HG02981 (cell line): ENCODE data around the gene SMNDC1.
A peak's percentile ranks its signal among the peaks of the same experiment; 100 is the strongest.

ENCODE experiments used
- ATAC-seq: cut with Tn5 transposase; IDR thresholded peaks from one replicate; pipeline ENCODE4 v1.9.1; 2021; ENCODE audit warnings: mild to moderate bottlenecking, moderate library complexity; ENCODE audit not compliant: unreplicated experiment

The SMNDC1 gene

DNA sequence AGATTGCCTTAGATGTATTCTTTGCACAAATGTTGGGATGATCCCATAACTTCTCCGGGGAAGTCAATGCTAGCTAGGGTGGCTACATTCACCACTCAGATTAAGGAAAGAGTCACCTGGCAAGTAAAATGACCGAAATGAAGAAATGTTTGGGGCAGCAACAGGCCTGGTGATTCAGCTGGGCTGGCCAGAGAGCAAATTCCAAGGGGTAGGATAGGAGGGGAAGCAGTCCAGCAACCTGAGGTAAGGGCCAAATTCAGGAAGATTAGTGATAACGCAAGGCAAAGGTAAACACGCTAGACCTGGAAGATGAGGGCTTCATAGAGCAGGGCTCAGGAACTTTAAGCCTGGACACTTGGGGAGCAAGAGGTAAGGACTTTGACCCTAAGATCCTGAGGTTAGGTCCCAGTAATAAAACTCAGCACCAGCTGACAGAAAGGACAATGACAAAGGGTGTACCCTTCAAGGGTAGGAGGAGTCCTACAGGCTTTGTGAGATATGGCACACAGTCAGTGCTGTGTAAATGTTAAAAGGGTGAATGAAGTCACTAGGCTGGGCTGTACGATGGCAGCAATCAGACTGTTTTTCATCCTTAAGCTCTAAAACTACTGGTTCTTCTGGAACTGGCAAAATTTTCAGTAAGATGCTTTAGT lies 22.7 kb upstream of the SMNDC1 start:
- no peak for ATAC-seq

DNA sequence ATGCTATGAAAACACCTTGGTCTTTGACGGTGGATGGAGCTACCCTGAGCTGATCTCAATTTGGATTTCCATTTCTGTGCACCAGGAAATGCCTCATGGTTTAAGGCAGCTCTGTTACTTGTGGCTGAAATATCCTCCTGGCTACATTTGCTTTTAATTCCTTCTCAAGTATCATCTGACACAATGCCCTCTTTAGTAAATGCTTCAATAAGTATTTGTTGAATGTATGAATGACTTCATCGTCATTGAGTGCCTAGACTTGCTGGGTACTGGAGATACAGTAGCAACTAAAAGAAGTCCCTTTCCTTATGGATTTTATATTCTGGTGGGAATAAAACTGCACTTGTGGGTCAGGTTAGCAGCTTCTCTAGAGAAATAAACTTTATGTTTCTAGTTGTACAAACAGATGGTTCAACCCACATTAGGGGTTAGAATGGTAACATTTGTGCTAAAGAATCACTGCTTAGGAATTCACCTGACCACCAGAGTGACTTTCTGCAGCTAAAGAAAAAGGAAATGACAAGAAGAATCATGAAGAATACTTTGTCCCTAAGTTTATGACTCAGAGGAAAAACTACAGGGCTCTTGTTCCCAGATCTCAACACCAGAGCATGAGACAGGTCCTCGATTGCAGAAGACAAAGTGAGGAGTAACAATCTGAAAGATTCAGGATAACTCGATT lies 21.8 kb upstream of the SMNDC1 start:
- ATAC-seq = no peak

DNA sequence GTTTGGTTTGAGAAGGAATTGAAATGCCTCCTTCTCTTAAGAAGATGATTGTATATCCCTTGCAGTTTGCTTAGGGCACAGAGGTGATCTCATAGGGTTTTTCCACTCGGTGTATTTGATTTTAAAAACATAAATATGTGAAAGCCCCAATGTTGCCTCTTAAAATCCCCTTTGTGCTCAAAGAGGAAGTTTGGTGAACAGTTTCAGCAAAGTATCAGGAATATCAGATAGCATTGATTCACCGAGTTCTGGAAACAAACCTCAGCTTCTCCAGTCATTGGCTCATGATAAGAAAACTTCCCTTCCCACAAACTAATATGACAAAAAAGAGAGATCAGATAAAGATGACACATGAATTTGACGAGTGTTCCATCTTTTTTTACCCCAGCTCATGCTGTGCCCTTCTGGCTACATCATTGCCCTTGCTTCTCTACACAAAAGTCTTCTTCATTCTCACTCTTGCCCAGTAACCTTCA lies 20.1 kb upstream of the SMNDC1 start:
- ATAC-seq = peak; percentile 43

DNA sequence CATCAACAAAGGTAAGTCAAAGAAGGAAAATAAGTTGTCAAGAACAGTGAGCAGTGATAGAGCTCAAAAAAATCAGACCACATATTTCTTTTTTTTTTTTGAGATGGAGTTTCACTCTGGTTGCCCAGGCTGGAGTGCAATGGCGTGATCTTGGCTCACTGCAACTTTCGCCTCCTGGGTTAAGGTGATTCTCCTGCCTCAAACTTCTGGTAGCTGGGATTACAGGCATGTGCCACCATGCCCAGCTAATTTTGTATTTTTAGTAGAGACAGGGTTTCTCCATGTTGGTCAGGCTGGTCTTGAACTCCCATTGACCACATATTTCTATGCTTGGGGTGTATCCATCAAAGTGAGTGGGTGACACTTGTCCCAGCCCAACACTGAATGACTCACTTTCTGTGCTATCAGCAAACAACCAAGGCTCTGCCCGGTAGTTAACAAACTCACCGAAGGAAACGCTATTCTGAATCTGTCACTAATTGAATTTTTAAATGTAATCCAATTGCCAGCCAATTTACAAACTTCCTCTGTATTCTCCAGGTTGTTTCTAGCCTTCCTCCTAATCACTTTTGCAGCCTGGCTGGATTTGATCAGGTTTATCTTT lies 19.6 kb upstream of the SMNDC1 start:
- peak; percentile 60 for ATAC-seq

DNA sequence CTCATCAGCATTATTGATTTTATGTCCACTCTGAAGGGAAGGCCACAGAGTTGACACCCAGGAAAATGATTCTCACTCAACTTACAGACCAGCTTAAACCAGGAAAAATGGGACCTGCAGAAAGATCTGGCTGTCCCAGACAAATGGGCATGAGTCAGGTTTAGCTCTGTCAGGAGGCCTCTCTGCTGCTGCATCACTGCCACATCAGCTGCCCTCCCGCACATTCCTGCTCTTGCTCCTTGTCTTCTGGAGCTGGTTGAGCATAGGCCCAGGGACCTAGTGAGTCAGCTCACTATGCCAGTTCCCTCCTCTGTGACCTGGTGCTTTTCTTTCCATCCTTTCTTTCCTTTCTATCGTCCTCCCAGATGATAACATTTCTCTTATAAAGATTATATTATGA lies 18.8 kb upstream of the SMNDC1 start:
- no peak for ATAC-seq

DNA sequence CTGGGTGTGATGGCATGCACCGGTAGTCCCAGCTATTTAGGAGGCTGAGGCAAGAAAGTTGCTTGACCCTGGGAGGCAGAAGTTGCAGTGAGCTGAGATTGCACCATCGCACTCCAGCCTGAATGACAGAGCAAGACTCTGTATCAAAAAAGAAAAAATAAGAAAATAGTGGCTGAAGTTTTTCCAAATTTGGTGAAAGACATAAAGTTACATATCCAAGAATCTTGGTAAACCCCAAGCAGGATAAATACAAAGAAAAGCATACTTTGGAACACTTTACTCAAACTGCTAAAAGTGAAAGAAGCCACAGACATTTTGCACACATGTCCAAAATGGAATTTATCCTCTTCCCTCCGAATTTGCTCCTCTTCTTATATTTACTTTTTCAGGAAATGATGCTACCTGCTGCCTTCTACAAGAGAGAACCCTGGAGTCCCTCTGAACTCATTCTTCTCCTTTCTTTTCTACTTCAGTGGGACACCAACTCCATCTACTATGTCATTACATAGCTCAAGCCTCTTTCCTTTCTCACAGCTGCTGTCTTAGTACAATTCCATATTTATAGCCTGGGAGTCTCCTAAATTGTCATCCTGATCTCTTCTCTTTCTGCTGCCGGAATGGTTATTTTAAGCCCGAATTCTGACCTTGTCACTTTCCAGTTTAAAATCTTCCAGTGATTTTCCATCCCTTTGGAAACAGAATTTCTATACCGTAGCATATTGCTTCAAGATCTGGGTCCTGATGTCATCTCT lies 17.3 kb upstream of the SMNDC1 start:
- ATAC-seq = no peak

DNA sequence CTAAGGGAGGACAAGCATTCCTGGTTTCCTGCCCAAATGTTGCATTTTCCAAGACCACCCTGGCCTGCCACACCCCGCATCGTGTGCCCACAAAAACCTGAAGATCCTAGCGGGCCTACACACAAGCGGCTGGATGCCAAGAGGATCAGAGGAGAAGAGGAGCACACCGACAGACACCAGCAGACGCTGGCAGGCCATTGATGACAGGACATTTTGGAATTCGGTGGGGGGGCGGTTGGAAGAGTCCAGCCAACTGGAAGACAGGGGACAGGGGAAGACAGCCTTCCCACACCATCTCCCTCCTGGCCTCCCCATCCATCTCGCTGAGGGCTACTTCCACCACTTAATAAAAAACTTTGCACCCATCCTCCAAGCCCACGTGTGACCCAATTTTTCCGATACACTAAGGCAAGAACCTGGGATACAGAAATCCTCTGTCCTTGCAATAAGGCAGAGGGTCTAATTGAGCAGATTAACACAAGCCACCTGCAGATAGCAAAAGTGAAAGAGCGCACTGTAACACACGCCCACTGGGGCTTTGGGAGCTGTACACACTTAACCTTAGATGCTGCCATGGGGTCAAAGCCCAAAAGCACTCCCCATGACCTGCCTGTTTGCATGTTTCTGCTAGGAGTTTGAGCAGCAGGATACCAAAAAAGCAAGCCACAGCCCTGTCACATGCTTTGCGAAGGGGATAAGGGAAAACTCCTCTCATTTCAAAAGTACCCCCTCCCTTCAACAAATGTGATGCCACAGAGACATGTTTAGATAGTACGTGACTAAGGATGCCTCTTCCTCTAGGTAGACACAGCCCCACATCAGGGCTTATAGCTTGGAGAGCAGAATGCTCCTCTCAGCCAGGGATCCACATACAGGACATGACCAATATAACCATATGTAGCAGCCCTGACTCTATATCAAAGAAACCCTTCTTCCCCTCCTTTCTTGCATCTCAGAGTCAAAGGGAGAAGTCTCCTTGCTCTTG lies 13.4 kb upstream of the SMNDC1 start:
- no peak for ATAC-seq

DNA sequence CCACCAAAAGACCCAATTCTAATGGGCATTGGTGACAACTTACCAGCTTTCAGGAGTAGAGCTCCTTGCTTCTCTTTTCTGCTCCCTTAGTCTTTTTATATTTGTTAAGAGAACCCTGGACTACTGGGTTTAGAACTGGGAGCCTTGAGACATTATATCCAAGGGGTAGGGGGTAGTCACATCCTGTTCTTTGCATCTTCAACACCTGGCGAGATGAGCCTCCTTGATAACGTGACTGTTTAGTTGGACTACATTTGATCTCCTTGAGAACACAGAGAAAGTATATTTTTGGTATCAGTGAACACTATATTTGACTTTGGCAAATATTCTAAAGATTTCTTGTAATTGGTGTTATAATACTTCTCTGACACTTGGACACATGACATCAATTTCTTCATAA lies 9.0 kb upstream of the SMNDC1 start:
- no peak for ATAC-seq

DNA sequence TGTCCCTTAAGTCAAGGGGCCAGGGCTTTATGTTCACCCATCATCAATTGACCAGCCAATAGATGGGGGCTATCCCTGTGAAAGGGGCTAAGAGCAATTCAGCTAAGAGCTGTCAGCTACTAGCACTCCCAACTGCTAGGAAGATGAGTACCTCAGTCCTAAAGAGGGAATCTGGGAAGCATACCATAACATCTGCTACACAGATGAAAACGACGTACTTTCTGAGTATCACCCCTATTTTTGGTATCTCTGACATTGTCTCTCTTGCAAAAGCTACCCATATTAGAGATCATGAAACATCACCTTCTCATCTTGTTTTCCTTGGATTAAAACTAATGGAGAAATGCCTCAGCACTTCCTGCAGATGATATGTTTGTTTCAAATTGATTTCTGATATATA lies 7.5 kb upstream of the SMNDC1 start:
- ATAC-seq = no peak

DNA sequence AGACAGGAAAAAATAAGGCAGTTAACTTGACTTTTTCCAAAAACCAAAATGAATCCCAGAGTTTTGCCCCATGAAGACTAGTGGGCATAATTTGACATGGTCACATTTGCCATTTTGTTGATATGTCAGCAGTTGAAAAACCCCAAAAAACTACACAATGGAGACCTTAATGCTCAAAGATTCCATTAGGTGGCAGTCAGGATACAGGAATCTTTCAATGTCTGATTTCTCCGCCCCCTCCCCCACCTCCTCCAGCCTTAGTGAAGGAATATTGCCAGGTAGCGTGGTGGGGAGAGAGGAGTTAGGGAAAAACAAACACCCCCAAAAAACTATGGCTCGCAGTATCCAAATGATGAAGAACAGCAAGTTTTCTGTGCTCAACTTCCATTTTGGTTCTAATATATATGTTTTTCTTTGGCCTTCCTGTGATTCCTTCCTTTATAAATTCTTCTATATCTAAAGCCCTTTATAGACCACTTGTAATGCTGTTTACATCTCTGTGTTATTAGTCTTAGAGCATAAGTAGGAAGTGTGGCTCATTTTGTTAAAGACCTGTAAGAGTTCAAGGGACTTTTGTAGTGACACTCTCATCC lies 6.7 kb upstream of the SMNDC1 start:
- ATAC-seq = peak; percentile 67

DNA sequence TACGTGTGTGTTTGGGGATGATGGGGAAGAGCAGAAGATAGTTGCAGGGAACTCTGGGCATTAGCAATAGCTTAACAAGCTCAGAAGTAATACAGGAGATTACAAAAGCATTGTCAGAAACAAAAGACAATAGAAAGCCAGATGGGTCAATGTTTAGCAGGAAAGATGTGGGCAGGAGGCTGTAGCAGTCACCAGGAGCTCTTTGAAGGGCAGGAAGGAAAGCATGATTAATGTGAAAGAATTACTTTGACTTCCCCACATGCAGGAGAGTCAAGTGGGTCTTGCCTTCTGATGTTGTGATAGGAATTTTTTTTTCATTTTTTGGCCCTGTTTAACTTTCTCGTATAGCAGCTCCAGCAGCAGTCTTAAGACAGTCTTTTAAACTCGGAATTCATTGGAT lies 6.0 kb upstream of the SMNDC1 start:
- no peak for ATAC-seq

DNA sequence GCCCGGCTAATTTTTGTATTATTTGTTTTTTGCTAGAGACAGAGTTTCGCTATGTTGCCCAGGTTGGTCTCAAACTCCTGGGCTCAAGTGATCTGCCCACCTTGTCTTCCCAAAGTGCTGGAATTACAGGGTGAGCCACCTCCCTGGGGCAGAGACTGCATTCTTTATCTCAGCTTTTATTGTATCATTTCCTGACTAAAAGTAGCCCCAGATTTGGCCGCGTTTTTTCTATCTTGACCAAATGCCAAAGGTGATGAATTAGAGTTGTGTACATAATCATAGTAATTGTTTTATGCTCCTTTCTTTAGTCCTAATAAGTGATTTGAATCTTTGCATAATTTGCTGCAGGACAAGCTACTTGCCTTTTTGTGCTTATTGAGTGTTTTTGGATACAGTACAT lies 3.1 kb upstream of the SMNDC1 start:
- ATAC-seq = no peak

DNA sequence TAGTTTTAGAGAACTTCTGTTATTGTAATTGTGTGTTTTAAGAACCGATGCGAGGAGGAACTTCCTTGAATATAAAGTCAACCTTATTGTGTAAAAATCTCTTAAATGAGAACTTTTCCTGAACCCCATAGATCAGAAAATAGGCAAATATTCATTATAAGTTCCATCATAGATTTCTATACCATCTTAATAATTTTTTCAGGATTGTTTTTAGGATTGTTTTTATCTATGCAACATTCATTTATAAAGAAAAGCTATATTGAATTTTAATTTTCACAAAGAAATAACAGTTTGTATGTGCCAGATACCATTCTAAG lies 1.7 kb upstream of the SMNDC1 start:
- ATAC-seq = no peak

DNA sequence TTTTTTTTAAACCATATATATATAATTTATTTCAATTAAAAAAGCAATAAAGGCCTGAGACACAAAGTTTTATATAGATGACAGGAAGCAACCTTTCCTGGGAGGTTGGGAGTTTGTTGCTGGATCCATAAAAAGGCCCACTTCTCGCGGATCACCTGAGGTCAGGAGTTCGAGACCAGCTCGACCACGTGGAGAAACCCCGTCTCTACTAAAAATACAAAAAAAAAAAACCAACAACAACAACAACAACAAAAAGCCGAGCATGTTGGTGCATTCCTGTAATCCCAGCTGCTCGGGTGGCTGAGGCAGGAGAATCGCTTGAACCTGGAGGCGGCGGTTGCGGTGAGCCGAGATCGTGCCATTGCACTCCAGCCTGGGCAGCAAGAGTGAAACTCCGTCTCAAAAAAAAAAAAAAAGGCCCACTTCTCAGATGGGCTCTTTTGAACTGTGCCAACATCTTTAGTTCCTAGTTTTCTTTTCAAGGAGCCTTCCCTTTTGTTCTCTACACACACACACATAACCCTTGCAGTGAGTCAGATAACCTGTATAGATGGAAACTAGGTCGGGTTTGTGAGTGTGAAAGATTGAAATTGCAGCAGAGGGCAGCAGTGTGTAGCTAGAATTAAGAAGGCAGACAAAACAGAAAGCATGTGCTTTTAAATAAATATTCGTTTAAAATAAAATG lies 1.2 kb upstream of the SMNDC1 start:
- peak; percentile 55 for ATAC-seq

DNA sequence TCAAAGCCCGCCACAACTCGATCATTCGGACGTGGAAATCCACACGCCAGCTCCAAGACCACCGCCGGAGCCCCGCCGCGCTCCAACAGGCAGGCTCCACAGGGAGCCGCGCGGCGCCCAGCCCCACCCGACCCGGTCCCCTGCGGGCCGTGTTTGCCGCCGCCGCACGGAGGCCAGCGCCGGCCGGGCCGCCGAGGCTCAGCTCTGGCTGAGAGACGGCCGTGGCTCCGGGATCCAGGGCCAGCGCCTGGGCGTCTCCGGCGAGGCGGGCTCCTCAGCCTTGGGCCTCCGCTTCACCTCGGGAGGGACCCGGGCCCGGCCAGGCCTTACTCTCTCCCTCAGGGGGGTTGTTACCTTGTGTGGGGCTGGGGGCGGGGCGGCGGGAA lies 333 bp downstream of the SMNDC1 start:
- ATAC-seq = peak; percentile 38

DNA sequence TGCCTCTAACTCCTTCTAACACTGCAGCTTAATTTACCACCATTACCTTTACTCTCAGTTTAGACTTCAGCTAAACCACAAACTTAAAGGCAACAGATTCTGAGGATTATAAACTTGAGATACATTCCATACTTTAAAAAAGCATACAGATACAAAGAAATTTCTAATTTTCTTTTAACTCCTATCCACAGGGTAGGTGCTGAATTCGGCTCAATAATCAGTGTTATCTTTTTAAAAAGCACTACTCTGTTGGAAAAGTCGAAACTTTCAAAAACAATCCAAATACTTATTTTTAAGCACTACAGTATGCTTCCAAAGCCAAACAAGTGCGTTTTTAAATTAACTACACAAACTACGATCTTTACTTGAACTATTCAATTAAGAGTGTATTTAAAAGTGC lies 1.0 kb downstream of the SMNDC1 start:
- no peak for ATAC-seq

DNA sequence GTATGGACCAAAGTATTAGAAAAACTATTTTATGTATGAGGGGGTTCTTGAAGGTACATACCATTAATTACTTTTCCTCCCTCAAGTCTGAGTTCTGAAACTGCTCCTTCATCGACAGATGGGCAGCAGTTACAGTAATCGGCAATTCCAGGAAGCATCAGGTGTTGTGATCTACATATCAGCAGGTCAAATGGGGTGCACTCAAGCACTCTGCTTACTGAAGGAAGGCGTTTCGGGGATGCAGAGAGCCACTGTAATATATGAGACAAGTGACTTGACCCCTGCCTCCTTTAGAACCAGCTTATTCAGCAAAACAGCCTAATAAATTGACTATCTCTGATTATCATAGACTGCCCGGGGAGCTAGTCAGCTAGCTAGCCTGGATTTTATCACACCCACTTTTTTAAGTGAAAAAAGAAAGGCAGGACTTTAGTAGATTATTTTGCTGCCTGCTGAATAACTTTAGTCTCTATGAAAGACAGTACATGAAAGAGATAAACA lies 4.2 kb downstream of the SMNDC1 start:
- no peak for ATAC-seq

DNA sequence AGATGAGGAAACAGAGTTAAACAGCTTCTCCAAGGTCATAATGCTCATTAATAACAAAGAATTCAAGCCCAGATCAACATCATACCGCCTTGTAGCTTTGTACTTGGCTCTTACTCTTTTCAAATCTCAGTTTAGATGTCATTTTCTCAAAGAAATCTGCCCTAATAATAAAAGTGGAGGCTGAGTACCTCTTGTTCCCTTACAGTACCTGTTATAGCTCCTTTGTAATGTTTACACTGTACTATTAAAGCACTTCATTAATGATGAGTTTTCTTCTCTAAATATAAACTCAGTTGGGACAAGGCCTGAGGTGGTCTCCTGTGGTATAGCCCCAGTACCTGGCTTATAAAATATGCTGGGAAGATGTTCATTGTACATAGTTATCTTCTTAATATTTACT lies 7.8 kb downstream of the SMNDC1 start:
- ATAC-seq = no peak

DNA sequence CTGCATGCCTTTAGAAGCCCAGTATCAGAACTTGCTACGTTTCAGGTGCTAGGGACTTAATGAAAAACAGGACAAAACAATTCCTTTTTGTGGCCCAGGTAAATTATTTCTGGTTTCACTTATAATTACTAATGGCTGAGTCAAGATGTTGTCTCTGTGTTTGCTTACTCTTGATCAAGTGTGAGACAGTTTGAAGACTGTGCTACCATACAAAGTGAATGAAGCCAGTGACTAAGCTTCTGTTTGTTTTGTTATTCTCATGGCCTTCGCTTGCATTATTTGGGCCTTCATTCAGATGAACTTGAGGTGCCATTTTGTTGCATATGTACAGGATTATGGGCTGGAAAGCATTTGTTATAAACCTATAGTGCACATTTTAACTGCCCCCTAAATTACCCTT lies 17.9 kb downstream of the SMNDC1 start:
- no peak for ATAC-seq

DNA sequence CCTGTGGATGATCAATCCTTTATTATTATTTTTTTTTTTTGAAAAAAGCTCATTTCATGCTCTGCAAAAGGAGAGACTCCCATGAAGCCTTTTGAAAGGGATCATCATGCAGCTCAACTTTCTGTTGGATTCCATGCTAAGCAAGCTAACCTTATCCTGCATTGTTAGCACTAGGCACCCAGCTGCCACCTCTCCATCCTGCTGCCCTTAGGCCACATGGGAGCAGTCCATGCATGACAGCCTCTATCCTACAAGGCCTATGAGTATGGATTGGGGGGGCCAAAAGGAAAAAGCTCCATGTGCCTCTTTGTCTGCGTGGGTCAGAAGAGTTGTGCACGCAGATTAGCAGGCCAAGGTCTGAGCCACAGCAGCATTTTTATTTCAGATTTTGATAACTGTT lies 19.2 kb downstream of the SMNDC1 start:
- no peak for ATAC-seq
